Measurements from ENCODE around the gene NT5C2.
"Not testable (repeated sequence)": the region's sequence is repeated elsewhere in the genome, so short reads cannot be mapped to it uniquely, and the experiment has no call there.

Gene NT5C2

GRCh38 chr10:103193107-103193819, at the start of gene NT5C2:
TSS of gene NT5C2 (minus strand) at chr10:103193272. CDS start at chr10:103174958, 18,314 bp downstream.
- DNase-seq: peak; percentile 85

- DNase-seq: no peak
These were observed 48.4 kb upstream of the NT5C2 start for GRCh38 chr10:103241262-103242011.

DNA sequence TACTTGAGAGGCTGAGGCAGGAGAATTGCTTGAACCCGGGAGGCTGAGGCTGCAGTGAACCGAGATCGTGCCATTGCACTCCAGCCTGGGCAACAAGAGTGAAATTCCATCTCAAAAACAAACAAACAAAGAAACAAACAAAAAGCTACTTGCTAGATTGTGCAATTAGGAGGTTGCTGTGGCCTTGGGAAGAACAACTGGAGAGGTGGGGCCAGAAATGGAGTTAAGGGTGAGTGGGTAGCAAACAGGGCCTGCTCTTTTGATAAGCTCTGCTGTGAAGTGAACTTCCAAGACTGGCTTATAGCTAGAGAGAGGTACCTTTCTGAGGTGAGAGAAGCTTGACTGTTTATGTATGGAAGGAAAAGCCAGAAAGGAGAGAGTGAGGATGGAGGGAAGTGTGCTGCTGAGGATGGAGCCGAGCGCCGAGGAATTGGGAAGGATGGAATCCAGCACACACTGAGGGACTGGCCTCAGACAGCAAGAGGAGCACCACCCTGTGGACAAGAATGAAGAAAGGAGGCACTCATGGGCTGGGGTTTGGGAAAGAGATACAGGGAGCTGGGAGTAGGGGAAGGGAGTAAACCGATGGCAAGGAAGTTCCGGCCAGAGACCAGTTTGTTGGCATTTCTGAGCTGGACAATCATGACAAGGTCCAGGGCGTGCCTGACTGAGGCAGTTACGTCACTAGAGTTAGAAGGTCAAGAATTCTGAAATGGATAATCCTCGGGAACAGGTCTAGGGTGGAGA, 45.6 kb upstream of the NT5C2 start:
- no peak for DNase-seq

- DNase-seq: no peak
These were observed 42.7 kb upstream of the NT5C2 start for GRCh38 chr10:103235775-103236174.

GRCh38 chr10:103232772-103233488, 39.9 kb upstream of the NT5C2 start:
- no peak for DNase-seq

DNA sequence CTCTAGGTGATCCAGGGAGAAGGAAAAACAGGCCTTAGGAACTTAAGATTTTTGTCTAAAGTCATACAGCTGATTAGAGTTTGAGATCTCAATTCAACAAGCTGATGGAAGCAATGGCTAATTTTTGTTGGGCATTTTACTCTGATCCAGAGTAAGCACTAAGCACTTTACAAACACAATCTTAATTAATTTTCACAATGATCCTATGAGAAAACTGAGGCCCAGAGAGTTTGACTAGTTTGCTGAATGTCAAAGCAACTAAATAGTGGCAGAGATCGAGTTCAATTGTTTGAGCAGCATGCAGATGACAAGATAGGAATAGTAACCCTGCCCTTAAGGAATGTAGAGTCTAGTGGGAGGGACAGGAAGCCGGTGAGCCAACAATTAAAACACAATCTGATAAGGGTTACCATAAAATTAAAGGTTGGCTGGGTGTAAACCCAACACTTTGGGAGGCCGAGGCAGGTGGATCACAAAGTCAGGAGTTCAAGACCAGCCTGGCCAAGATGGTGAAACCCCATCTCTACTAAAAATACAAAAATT, 39.1 kb upstream of the NT5C2 start:
- DNase-seq: no peak

GRCh38 chr10:103231047-103231551, 38.0 kb upstream of the NT5C2 start:
- DNase-seq: no peak

DNA sequence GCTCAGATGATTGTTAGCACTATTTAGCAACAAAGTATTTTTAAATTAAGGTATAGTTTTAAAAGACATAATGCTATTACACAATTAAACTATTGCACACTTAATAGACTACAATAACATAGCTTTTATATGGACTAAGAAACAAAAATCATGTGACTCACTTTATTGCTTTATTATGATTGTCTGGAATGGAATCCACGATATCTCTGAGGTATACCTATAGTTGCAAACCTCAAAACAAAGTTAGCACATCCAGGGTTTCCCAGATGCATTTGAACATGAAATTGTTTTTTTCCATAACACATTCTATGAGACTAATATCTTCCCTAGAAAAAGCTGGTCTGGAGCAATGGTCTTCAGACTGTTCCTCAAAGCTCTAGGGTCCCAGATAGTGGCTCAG, 34.3 kb upstream of the NT5C2 start:
- no peak for DNase-seq

DNA sequence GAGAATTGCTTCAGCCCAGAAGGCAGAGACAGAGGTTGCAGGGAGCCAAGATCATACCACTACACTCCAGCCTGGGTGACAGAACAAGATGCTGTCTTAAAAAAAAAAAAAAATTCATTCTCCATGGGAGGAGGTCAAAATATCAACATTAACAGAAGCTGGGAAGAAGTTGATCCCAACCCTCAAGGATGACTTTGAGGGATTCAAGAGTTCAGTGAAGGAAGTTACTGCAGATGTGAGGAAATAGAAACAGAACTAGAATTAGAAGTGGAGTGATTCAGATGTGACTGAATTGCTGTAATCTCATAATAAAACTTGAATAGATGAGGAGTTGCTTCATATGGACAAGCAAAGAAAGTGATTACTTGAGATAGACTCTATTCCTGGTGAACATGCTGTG, 32.9 kb upstream of the NT5C2 start:
- DNase-seq: no peak

GRCh38 chr10:103224721-103225120, 31.6 kb upstream of the NT5C2 start:
- not testable (repeated sequence) for DNase-seq

DNA sequence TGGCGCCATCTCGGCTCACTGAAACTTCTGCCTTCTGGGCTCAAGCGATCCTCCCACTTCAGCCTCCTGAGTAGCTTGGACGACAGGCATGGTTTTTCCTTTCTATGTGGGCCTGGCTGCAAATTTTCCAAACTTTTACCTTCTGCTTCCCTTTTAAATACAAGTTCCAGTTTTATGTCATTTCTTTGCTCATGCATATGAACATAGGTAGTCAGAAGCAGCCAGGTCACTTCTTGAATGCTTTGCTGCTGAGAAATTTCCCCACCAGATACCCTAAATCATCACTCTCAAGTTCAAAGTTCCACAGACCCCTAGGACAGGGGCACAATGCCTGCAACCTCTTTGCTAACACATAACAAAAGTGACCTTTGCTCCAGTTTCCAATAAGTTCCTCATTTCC, 31.1 kb upstream of the NT5C2 start:
- DNase-seq: no peak

GRCh38 chr10:103216362-103216761, 23.3 kb upstream of the NT5C2 start:
- not testable (repeated sequence) for DNase-seq

GRCh38 chr10:103215601-103216000, 22.5 kb upstream of the NT5C2 start:
- DNase-seq: no peak

GRCh38 chr10:103210262-103210661, 17.2 kb upstream of the NT5C2 start:
- not testable (repeated sequence) for DNase-seq

DNA sequence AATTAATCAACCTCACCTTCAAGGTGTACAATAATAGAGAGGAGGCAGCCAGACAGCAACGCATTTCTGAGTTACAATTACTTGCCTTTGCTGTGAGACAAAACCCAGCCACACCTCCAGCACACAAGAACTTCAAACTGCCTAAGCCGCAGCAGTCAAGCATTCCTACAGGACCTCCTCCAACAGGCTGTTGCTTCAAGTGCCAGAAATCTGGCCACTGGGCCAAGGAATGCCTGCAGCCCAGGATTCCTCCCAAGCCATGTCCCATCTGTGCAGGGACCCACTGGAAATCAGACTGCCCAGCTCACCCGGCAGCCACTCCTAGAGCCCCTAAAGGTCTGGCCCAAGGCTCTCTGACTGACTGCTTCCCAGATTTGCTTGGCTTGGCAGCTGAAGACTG, 14.6 kb upstream of the NT5C2 start:
- not testable (repeated sequence) for DNase-seq

DNA sequence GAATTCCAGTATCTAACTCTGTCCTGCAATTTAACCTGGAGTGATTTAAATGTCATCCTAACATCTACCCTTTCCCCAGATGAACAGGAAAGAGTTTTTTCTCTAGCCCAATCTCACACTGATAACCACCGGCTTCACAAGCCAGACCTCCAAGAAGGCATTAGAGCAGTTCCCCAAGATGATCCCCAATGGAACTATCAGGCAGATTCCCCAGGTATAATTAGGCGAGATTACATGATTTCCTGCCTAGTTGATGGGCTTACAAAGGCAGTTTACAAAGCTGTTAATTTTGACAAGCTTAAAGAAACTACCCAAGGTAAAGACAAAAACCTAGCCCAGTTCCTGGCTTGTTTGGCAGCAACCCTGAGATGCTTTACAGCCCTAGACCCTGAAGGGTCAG, 14.1 kb upstream of the NT5C2 start:
- DNase-seq: no peak

DNA sequence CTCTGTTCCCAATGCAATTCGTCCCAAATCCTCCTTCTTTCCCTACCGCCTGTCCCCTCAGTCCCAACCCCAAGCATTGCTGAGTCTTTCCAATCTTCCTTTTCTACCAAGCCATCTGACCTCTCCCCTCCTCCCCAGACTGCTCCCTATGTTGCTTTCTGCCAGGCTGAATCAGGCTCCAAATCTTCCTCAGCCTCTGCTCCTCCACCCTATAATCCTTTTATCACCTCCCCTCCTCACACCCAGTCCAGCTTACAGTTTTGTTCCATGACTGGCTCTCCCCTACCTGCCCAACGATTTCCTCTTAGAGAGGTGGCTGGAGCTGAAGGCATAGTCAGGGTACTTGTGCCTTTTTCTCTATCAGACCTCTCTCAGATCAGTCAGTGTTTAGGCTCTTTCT, 13.6 kb upstream of the NT5C2 start:
- DNase-seq: not testable (repeated sequence)

- not testable (repeated sequence) for DNase-seq
These were observed 12.3 kb upstream of the NT5C2 start for GRCh38 chr10:103205401-103205800.

GRCh38 chr10:103204353-103205255, 11.5 kb upstream of the NT5C2 start:
- DNase-seq: no peak

- DNase-seq: no peak
These were observed 10.4 kb upstream of the NT5C2 start for GRCh38 chr10:103203466-103203865.

DNA sequence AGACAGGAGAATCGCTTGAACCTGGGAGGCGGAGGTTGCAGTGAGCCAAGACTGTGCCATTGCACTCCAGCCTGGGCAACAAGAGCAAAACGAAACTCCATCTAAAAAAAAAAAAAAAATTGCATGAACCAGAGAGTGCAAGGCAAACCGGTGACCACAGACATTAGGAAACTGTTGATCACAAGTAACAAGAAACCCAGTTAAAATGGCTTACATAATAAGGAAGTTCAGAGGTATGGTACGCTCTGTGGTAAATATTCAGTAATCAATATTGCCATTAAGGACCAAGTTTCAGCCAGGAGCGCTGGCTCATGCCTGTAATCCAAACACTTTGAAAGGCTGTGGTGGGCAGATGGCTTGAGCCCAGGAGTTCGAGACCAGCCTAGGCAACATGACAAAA, 9.2 kb upstream of the NT5C2 start:
- no peak for DNase-seq
